ENCODE data around the gene NFIA.

NFIA gene

DNA sequence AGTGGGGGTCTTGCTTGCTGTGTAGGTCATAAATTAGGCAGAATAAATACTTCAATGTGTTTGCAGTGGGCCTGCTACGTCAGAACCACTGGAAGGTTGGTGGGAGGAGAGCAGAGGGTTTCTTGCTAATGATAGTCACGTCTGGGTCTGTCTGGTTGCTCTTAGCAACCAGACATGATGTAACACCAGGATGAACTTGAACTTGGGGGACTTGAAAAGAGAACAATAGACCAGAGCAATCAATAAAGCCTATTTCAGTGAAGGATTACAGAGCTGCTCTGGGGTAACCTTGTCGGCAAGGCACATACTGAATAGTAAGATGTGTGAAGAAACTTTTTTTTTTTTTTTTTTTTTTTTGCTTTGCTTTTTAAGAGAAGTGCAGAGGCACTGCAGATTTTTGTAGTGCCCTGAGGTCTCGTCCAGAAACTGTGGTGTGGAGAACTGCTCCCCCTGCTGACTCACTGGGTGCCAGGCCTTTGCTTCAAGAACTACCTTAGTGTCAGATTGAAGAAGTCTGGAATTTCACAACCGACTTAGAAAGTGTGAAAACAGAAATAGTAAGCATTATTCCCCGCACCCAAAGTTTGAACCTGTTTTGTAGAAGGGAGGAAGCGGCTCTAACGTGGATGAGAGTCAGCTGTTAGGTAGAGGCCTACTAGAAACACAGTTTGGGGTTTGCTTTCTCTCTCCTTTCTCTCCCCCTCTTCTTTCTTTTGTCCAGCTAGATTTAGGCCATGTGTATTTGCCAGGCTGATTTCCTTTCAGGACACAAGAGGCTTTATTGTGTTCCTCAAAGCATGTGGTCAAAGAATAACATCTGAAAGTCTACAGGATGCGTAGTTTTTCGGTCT is 371.0 kb downstream of the NFIA start (continued):
- TF ChIP-seq ZNF23 (tag by site-specific recombination; IDR thresholded peaks at IDR 0.05; ENCODE audit: borderline replicate concordance), result no peak
- TF ChIP-seq BCL11A (tag by site-specific recombination; IDR thresholded peaks at IDR 0.05; ENCODE audit: low read depth), result no peak
- peak; percentile 60; the same call in 1 of the 2 replicates for TF ChIP-seq ZNF843 (tag by site-specific recombination; IDR thresholded peaks at IDR 0.05)
- TF ChIP-seq, protein P1, sequence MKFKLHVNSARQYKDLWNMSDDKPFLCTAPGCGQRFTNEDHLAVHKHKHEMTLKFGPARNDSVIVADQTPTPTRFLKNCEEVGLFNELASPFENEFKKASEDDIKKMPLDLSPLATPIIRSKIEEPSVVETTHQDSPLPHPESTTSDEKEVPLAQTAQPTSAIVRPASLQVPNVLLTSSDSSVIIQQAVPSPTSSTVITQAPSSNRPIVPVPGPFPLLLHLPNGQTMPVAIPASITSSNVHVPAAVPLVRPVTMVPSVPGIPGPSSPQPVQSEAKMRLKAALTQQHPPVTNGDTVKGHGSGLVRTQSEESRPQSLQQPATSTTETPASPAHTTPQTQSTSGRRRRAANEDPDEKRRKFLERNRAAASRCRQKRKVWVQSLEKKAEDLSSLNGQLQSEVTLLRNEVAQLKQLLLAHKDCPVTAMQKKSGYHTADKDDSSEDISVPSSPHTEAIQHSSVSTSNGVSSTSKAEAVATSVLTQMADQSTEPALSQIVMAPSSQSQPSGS (tag by site-specific recombination; IDR thresholded peaks at IDR 0.05; ENCODE audit: low read depth), result no peak; the same call in 1 of the 2 replicates
- TF ChIP-seq ZNF558 (tag by site-specific recombination; IDR thresholded peaks at IDR 0.05), result peak; percentile 20; the same call in 1 of the 2 replicates
- TF ChIP-seq ZNF837 (tag by site-specific recombination; IDR thresholded peaks at IDR 0.05), result no peak
- TF ChIP-seq, protein P2, sequence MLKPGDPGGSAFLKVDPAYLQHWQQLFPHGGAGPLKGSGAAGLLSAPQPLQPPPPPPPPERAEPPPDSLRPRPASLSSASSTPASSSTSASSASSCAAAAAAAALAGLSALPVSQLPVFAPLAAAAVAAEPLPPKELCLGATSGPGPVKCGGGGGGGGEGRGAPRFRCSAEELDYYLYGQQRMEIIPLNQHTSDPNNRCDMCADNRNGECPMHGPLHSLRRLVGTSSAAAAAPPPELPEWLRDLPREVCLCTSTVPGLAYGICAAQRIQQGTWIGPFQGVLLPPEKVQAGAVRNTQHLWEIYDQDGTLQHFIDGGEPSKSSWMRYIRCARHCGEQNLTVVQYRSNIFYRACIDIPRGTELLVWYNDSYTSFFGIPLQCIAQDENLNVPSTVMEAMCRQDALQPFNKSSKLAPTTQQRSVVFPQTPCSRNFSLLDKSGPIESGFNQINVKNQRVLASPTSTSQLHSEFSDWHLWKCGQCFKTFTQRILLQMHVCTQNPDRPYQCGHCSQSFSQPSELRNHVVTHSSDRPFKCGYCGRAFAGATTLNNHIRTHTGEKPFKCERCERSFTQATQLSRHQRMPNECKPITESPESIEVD (tag by site-specific recombination; IDR thresholded peaks at IDR 0.05), result 0 out of 2 replicates have a peak, but pooled peaks have one; percentile 17
- no peak for TF ChIP-seq ZNF133 (tag by site-specific recombination; IDR thresholded peaks at IDR 0.05)
- no peak for TF ChIP-seq ZFP41 (tag by site-specific recombination; IDR thresholded peaks at IDR 0.05; ENCODE audit: borderline replicate concordance)
- TF ChIP-seq ZNF146 (tag by site-specific recombination; IDR thresholded peaks at IDR 0.05), result no peak
- no peak for TF ChIP-seq ZNF121 (tag by site-specific recombination; IDR thresholded peaks at IDR 0.05)
- TF ChIP-seq, protein P3, sequence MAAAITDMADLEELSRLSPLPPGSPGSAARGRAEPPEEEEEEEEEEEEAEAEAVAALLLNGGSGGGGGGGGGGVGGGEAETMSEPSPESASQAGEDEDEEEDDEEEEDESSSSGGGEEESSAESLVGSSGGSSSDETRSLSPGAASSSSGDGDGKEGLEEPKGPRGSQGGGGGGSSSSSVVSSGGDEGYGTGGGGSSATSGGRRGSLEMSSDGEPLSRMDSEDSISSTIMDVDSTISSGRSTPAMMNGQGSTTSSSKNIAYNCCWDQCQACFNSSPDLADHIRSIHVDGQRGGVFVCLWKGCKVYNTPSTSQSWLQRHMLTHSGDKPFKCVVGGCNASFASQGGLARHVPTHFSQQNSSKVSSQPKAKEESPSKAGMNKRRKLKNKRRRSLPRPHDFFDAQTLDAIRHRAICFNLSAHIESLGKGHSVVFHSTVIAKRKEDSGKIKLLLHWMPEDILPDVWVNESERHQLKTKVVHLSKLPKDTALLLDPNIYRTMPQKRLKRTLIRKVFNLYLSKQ (tag by site-specific recombination; IDR thresholded peaks at IDR 0.05; ENCODE audit: borderline replicate concordance), result no peak
- TF ChIP-seq ZNF654 (tag by site-specific recombination; IDR thresholded peaks at IDR 0.05; ENCODE audit: low read depth), result peak; percentile 84
- TF ChIP-seq, protein P4, sequence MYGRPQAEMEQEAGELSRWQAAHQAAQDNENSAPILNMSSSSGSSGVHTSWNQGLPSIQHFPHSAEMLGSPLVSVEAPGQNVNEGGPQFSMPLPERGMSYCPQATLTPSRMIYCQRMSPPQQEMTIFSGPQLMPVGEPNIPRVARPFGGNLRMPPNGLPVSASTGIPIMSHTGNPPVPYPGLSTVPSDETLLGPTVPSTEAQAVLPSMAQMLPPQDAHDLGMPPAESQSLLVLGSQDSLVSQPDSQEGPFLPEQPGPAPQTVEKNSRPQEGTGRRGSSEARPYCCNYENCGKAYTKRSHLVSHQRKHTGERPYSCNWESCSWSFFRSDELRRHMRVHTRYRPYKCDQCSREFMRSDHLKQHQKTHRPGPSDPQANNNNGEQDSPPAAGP (tag by site-specific recombination; IDR thresholded peaks at IDR 0.05), result no peak
- TF ChIP-seq ZNF701 (tag by site-specific recombination; IDR thresholded peaks at IDR 0.05), result no peak
- TF ChIP-seq, protein P5, sequence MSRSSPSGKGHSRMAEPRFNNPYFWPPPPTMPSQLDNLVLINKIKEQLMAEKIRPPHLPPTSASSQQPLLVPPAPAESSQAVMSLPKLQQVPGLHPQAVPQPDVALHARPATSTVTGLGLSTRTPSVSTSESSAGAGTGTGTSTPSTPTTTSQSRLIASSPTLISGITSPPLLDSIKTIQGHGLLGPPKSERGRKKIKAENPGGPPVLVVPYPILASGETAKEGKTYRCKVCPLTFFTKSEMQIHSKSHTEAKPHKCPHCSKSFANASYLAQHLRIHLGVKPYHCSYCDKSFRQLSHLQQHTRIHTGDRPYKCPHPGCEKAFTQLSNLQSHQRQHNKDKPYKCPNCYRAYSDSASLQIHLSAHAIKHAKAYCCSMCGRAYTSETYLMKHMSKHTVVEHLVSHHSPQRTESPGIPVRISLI (tag by site-specific recombination; IDR thresholded peaks at IDR 0.05), result peak; percentile 99
- peak; percentile 30 for TF ChIP-seq GLIS1 (tag by site-specific recombination; IDR thresholded peaks at IDR 0.05)
- no peak for TF ChIP-seq EGR2 (tag by site-specific recombination; IDR thresholded peaks at IDR 0.05; ENCODE audit: low read depth)
- no peak for TF ChIP-seq ZNF549 (tag by site-specific recombination; IDR thresholded peaks at IDR 0.05)
- no peak for TF ChIP-seq ZNF175 (tag by site-specific recombination; IDR thresholded peaks at IDR 0.05)
- no peak for TF ChIP-seq ZNF433 (tag by site-specific recombination; IDR thresholded peaks at IDR 0.05; ENCODE audit: low read depth)
- TF ChIP-seq MEIS1 (CRISPR knock-in tag; IDR thresholded peaks at IDR 0.05; ENCODE audit: borderline replicate concordance), result no peak
- TF ChIP-seq, protein P6, sequence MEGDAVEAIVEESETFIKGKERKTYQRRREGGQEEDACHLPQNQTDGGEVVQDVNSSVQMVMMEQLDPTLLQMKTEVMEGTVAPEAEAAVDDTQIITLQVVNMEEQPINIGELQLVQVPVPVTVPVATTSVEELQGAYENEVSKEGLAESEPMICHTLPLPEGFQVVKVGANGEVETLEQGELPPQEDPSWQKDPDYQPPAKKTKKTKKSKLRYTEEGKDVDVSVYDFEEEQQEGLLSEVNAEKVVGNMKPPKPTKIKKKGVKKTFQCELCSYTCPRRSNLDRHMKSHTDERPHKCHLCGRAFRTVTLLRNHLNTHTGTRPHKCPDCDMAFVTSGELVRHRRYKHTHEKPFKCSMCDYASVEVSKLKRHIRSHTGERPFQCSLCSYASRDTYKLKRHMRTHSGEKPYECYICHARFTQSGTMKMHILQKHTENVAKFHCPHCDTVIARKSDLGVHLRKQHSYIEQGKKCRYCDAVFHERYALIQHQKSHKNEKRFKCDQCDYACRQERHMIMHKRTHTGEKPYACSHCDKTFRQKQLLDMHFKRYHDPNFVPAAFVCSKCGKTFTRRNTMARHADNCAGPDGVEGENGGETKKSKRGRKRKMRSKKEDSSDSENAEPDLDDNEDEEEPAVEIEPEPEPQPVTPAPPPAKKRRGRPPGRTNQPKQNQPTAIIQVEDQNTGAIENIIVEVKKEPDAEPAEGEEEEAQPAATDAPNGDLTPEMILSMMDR (tag by site-specific recombination; IDR thresholded peaks at IDR 0.05), result peak; percentile 78; the same call in 1 of the 2 replicates
- TF ChIP-seq IKZF3 (tag by site-specific recombination; IDR thresholded peaks at IDR 0.05), result no peak
- peak; percentile 33; the same call in 1 of the 2 replicates for TF ChIP-seq ZNF394 (tag by site-specific recombination; IDR thresholded peaks at IDR 0.05; ENCODE audit: borderline replicate concordance)
- peak; percentile 86 for TF ChIP-seq ZNF2 (tag by site-specific recombination; IDR thresholded peaks at IDR 0.05)
- TF ChIP-seq FEZF1 (tag by site-specific recombination; IDR thresholded peaks at IDR 0.05), result peak; percentile 23; the same call in 1 of the 2 replicates
- 0 out of 2 replicates have a peak, but pooled peaks have one; percentile 33 for TF ChIP-seq ZFHX2 (tag by site-specific recombination; conservative IDR thresholded peaks at IDR 0.05)
- no peak for TF ChIP-seq ZNF248 (tag by site-specific recombination; IDR thresholded peaks at IDR 0.05)

Measured in HEK293 (cell line).